GM20431 (cell line): Measurements from ENCODE around the gene CAPN12.

Experiments used
- in situ Hi-C: fragments of 300-500 bp; cut with MseI, MboI; formaldehyde crosslinking; loops from one replicate; pipeline ENCODE4 v1.15.0; 2020; ENCODE audit warnings: low sequenced_read_pairs; ENCODE audit not compliant: unreplicated experiment

The CAPN12 gene

GRCh38 chr19:38714354-38714778 lies 29.9 kb downstream of the CAPN12 start:
- in situ Hi-C loops = no loop called here

GRCh38 chr19:38713865-38714264 lies 30.4 kb downstream of the CAPN12 start:
- in situ Hi-C loops = no loop called here

- in situ Hi-C loops = no loop called here
Observed at GRCh38 chr19:38713227-38713649, 31.0 kb downstream of the CAPN12 start.

- in situ Hi-C loops = no loop called here
Observed at GRCh38 chr19:38712161-38712748, 32.0 kb downstream of the CAPN12 start.

- in situ Hi-C loops = no loop called here
Observed at GRCh38 chr19:38711726-38712153, 32.5 kb downstream of the CAPN12 start.

- in situ Hi-C loops = no loop called here
Observed at GRCh38 chr19:38710928-38711725, 33.1 kb downstream of the CAPN12 start.

GRCh38 chr19:38710416-38710702 lies 33.9 kb downstream of the CAPN12 start:
- in situ Hi-C loops = no loop called here

- in situ Hi-C loops = no loop called here
Observed at GRCh38 chr19:38709671-38710415, 34.4 kb downstream of the CAPN12 start.

- in situ Hi-C loops = no loop called here
Observed at GRCh38 chr19:38709119-38709518, 35.2 kb downstream of the CAPN12 start.

- in situ Hi-C loops = no loop called here
Observed at GRCh38 chr19:38708413-38709024, 35.8 kb downstream of the CAPN12 start.

GRCh38 chr19:38707512-38708114 lies 36.7 kb downstream of the CAPN12 start:
- in situ Hi-C loops = no loop called here

GRCh38 chr19:38706792-38707511 lies 37.3 kb downstream of the CAPN12 start:
- in situ Hi-C loops = no loop called here

GRCh38 chr19:38705197-38706019 lies 38.9 kb downstream of the CAPN12 start:
- in situ Hi-C loops = no loop called here

GRCh38 chr19:38704488-38705026 lies 39.7 kb downstream of the CAPN12 start:
- in situ Hi-C loops = no loop called here

GRCh38 chr19:38703509-38703908 lies 40.8 kb downstream of the CAPN12 start:
- in situ Hi-C loops = no loop called here

GRCh38 chr19:38702278-38702677 lies 42.0 kb downstream of the CAPN12 start:
- in situ Hi-C loops = no loop called here

- in situ Hi-C loops = no loop called here
Observed at GRCh38 chr19:38701455-38702063, 42.7 kb downstream of the CAPN12 start.

GRCh38 chr19:38700902-38701454 lies 43.3 kb downstream of the CAPN12 start:
- in situ Hi-C loops = no loop called here
